DOHH2 (cell line): ENCODE results near the gene EPHA10.

Source experiments
- CTCF ChIP-seq: fragments of 200-600 bp; sonication (generic); IDR thresholded peaks from one replicate; pipeline ENCODE4 v1.5.1; 2014; ENCODE audit warnings: antibody characterized with exemption, mild to moderate bottlenecking, low read depth, low read length; ENCODE audit not compliant: poor library complexity, severe bottlenecking
- EZH2phosphoT487 ChIP-seq: fragments of 200-600 bp; sonication (generic); IDR thresholded peaks from 2 replicates; pipeline ENCODE4 v1.6.1; 2017; ENCODE audit warnings: borderline replicate concordance, mild to moderate bottlenecking, antibody characterized with exemption, low read length, moderate library complexity, mixed read lengths

DNA sequence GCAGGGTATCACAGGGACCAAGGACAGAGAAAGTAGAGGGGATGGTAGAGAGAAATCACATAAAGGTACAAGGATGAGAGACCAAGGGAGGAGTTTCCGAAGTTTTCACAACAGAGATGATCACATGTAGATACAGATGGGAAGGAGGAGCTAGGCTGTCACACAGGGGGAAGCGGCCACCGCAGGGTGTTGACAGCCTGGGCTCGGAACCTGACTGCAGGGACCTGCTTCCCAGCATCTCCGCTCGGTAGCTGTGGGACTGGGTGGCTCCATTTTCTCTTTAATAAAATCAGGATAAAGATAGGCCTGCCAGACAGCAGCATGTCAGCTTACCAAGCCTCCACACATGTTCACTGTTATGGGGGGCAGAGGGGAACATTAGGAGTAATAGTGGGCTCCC, 40.3 kb downstream of the EPHA10 start:
- no peak for TF ChIP-seq CTCF
- TF ChIP-seq EZH2phosphoT487: no peak
